H9 (cell line): Measurements from ENCODE around the gene PPP3CB. TPM values are rescaled to one million over a fixed set of nuclear protein-coding genes. Genes with fewer than 3 reads are reported as not detected.

Source experiments
- DNase-seq: peaks from one replicate; pipeline ENCODE4 v3.0.0-alpha.2; 2017
- H2AFZ ChIP-seq: one replicate; pipeline ENCODE4 v1.6.1; 2013; ENCODE audit warnings: mild to moderate bottlenecking, low read length, control low read depth, moderate library complexity
- H2AK5ac ChIP-seq: 2 replicates; pipeline ENCODE4 v1.6.1; 2013; ENCODE audit warnings: low read length, control low read depth, mixed read lengths; ENCODE audit not compliant: insufficient read length
- H2BK120ac ChIP-seq: one replicate; pipeline ENCODE4 v1.6.1; 2013; ENCODE audit warnings: low read depth, mild to moderate bottlenecking, low read length, control low read depth, inconsistent platforms; ENCODE audit not compliant: poor library complexity, severe bottlenecking
- H2BK12ac ChIP-seq: 2 replicates; pipeline ENCODE4 v1.6.1; 2013; ENCODE audit warnings: low read length, control low read depth, mixed read lengths, low read depth; ENCODE audit not compliant: insufficient read length
- H2BK15ac ChIP-seq: 2 replicates; pipeline ENCODE4 v1.6.1; 2013; ENCODE audit warnings: low read depth, low read length, control low read depth
- H2BK20ac ChIP-seq: one replicate; pipeline ENCODE4 v1.6.1; 2013; ENCODE audit warnings: low read depth, mild to moderate bottlenecking, low read length, control low read depth, inconsistent platforms; ENCODE audit not compliant: poor library complexity, severe bottlenecking
- H2BK5ac ChIP-seq: 2 replicates; pipeline ENCODE4 v1.6.1; 2013; ENCODE audit warnings: low read length, control low read depth, mixed read lengths; ENCODE audit not compliant: insufficient read length
- H3K14ac ChIP-seq: 2 replicates; pipeline ENCODE4 v1.6.1; 2013; ENCODE audit warnings: low read length, control low read depth; ENCODE audit not compliant: insufficient read depth
- H3K18ac ChIP-seq: 2 replicates; pipeline ENCODE4 v1.6.1; 2013; ENCODE audit warnings: low read depth, mild to moderate bottlenecking, mixed read lengths, low read length, control low read depth; ENCODE audit not compliant: insufficient read length
- H3K23ac ChIP-seq: 2 replicates; pipeline ENCODE4 v1.6.1; 2013; ENCODE audit warnings: low read length, control low read depth, mixed read lengths, low read depth; ENCODE audit not compliant: insufficient read length
- H3K23me2 ChIP-seq: 2 replicates; pipeline ENCODE4 v1.6.1; 2013; ENCODE audit warnings: low read depth, mild to moderate bottlenecking, mixed read lengths, low read length, control low read depth; ENCODE audit not compliant: insufficient read length, poor library complexity, severe bottlenecking
- H3K27ac ChIP-seq: 2 replicates; pipeline ENCODE4 v1.5.1; 2013; ENCODE audit warnings: low read length, control low read depth, mixed read lengths, low read depth; ENCODE audit not compliant: insufficient read length
- H3K27me3 ChIP-seq: 2 replicates; pipeline ENCODE4 v1.6.1; 2013; ENCODE audit warnings: low read length, control low read depth, inconsistent platforms; ENCODE audit not compliant: insufficient read depth
- H3K4ac ChIP-seq: 2 replicates; pipeline ENCODE4 v1.6.1; 2013; ENCODE audit warnings: low read depth, mild to moderate bottlenecking, control low read depth, inconsistent platforms, low read length, moderate library complexity
- H3K4me1 ChIP-seq: 2 replicates; pipeline ENCODE4 v1.6.1; 2013; ENCODE audit warnings: low read length, control low read depth, inconsistent platforms; ENCODE audit not compliant: insufficient read depth
- H3K4me2 ChIP-seq: 2 replicates; pipeline ENCODE4 v1.6.1; 2013; ENCODE audit warnings: low read length, control low read depth, mixed read lengths; ENCODE audit not compliant: insufficient read length, insufficient read depth
- H3K56ac ChIP-seq: 2 replicates; pipeline ENCODE4 v1.6.1; 2013; ENCODE audit warnings: low read depth, mild to moderate bottlenecking, mixed read lengths, low read length, control low read depth; ENCODE audit not compliant: insufficient read length
- H3K79me1 ChIP-seq: 2 replicates; pipeline ENCODE4 v1.6.1; 2013; ENCODE audit warnings: low read depth, mild to moderate bottlenecking, moderate library complexity, low read length, control low read depth, inconsistent platforms; ENCODE audit not compliant: insufficient read depth, poor library complexity, severe bottlenecking
- H3K79me2 ChIP-seq: 2 replicates; pipeline ENCODE4 v1.6.1; 2013; ENCODE audit warnings: low read length, control low read depth, inconsistent platforms; ENCODE audit not compliant: insufficient read depth
- H3K9ac ChIP-seq: 2 replicates; pipeline ENCODE4 v1.6.1; 2013; ENCODE audit warnings: low read length, control low read depth, mixed read lengths; ENCODE audit not compliant: insufficient read length; ENCODE audit errors: extremely low read depth
- H3K9me3 ChIP-seq: one replicate; pipeline ENCODE4 v1.6.1; 2013; ENCODE audit warnings: low read depth, low read length, inconsistent platforms; ENCODE audit not compliant: control insufficient read depth
- H3T11ph ChIP-seq: one replicate; pipeline ENCODE4 v1.6.1; 2013; ENCODE audit warnings: mild to moderate bottlenecking, low read length, control low read depth, inconsistent platforms
- H4K20me1 ChIP-seq: one replicate; pipeline ENCODE4 v1.6.1; 2013; ENCODE audit not compliant: control insufficient read depth, insufficient read length, insufficient read depth
- H4K5ac ChIP-seq: 2 replicates; pipeline ENCODE4 v1.6.1; 2013; ENCODE audit warnings: low read depth, mild to moderate bottlenecking, mixed read lengths, low read length, control low read depth; ENCODE audit not compliant: insufficient read length
- H4K8ac ChIP-seq: replicated peaks from 2 replicates; pipeline ENCODE4 v1.6.1; 2013; ENCODE audit warnings: low read length, control low read depth, mixed read lengths, low read depth; ENCODE audit not compliant: insufficient read length
- H4K91ac ChIP-seq: 2 replicates; pipeline ENCODE4 v1.6.1; 2013; ENCODE audit warnings: low read depth, mild to moderate bottlenecking, moderate library complexity, mixed read lengths, low read length, control low read depth; ENCODE audit not compliant: insufficient read length
- H3K27ac Mint-ChIP-seq, 3 experiments: 2 replicates in 2 of 3; 3 replicates in 1 of 3; pipeline ENCODE4 v1.8.0; 2020 to 2021; ENCODE audit warnings: mixed read lengths in 3 of 3, mild to moderate bottlenecking in 1 of 3, moderate library complexity in 1 of 3
- H3K27me3 Mint-ChIP-seq: 2 replicates; pipeline ENCODE4 v1.8.0; 2021; ENCODE audit warnings: low read depth, mild to moderate bottlenecking, moderate library complexity, mixed read lengths
- H3K36me3 Mint-ChIP-seq, 3 experiments: 2 replicates in 2 of 3; 3 replicates in 1 of 3; pipeline ENCODE4 v1.8.0; 2020 to 2021; ENCODE audit warnings: low read depth in 3 of 3, mixed read lengths in 3 of 3; ENCODE audit not compliant: insufficient read depth in 1 of 3
- H3K4me1 Mint-ChIP-seq, 2 experiments: 2 replicates each; pipeline ENCODE4 v1.8.0; 2020; ENCODE audit warnings: mixed read lengths in 2 of 2
- H3K4me3 Mint-ChIP-seq, 2 experiments: 2 replicates in 1 of 2; 3 replicates in 1 of 2; pipeline ENCODE4 v1.8.0; 2020 to 2021; ENCODE audit warnings: mild to moderate bottlenecking in 2 of 2, mixed read lengths in 2 of 2, moderate library complexity in 1 of 2
- H3K9me3 Mint-ChIP-seq, 2 experiments: 2 replicates in 1 of 2; 3 replicates in 1 of 2; pipeline ENCODE4 v1.8.0; 2020; ENCODE audit warnings: mild to moderate bottlenecking in 2 of 2, mixed read lengths in 2 of 2, moderate library complexity in 1 of 2
- WGBS: extraction: QIAGEN DNeasy Blood & Tissue Kit; methylation state at CpG from one replicate; pipeline ENCODE4 v1.1.7; 2013; ENCODE audit warnings: missing lambda C conversion rate, low lambda C conversion rate, mixed read lengths; ENCODE audit not compliant: insufficient read length; ENCODE audit errors: extremely low coverage; 5-methylcytosine and 5-hydroxymethylcytosine counted together
- total RNA-seq: library from RNA; stranded (reverse); gene quantifications from 2 replicates; pipeline ENCODE4 v1.2.1, GENCODE V29; 2021
- TF ChIP-seq, protein P1 (sequence below): fragments of 200-600 bp; sonication (generic); conservative IDR thresholded peaks from 3 replicates; pipeline ENCODE4 v1.8.0; 2021; ENCODE audit warnings: antibody characterized with exemption, mild to moderate bottlenecking

PPP3CB gene
- total RNA-seq, 1 experiment from 2014 or later, result 37.3 TPM

DNA sequence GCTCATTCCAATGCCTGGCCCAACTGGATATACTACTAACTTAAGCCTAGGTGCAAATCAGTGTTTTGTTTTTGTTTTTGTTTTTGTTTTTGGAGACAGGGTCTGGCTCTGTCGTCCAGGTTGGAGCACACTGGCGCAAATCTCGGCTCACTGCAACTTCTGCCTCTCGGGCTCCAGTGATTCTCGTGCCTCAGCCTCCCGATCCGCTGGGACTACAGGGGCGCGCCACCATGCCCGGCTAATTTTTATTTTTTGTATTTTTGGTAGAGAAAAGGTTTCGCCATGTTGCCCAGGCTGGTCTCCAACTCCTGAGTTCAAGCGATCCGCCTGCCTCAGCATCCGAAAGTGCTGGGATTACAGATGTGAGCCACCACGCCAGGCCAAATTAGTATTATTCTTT, 1.6 kb downstream of the PPP3CB start:
- Histone ChIP-seq H3K79me2 (peaks cover 10% of the 10 kb centered on the region; the same call in 1 of the 2 replicates), H3K4me1 (no peaks in the 10 kb centered on the region; the same call in 1 of the 2 replicates), H3K79me1 (peaks cover 5% of the 10 kb centered on the region), H3K56ac (no peak overlapping the region), H3T11ph (no peak overlapping the region), H3K9me3 (no peaks in the 10 kb centered on the region), H3K27ac (no peak overlapping the region), H4K5ac (no peak overlapping the region), H4K20me1 (no peaks in the 10 kb centered on the region), H3K23ac (no peak overlapping the region), H2BK15ac (no peak overlapping the region), H3K14ac (no peak overlapping the region), H4K8ac (no peak overlapping the region), H3K27me3 (no peaks in the 10 kb centered on the region), H2BK120ac (no peak overlapping the region), H2BK20ac (no peak overlapping the region), H3K18ac (no peak overlapping the region), H2AK5ac (no peak overlapping the region), H2BK12ac (no peak overlapping the region), H3K9ac (no peak overlapping the region), H3K23me2 (no peaks in the 10 kb centered on the region), H3K4ac (no peak overlapping the region), H2BK5ac (no peak overlapping the region), H2AFZ (no peak overlapping the region), H4K91ac (no peak overlapping the region), H3K4me2 (peak overlapping the region; percentile 9)
- Mint-ChIP-seq H3K9me3 (no peaks in the 10 kb centered on the region; a peak in 1 of 5 replicates), H3K27me3 (no peaks in the 10 kb centered on the region), H3K4me1 (peaks cover 16 to 17% of the 10 kb centered on the region in 2 experiments), H3K36me3 (peaks cover 3 to 13% (median 9%) of the 10 kb centered on the region in 3 experiments; a peak in 6 of 7 replicates), H3K4me3 (peak overlapping the region; percentile 59 to 68; a peak in 4 of 5 replicates), H3K27ac (no peak overlapping the region; a peak in 1 of 7 replicates)
- TF ChIP-seq, protein P1, sequence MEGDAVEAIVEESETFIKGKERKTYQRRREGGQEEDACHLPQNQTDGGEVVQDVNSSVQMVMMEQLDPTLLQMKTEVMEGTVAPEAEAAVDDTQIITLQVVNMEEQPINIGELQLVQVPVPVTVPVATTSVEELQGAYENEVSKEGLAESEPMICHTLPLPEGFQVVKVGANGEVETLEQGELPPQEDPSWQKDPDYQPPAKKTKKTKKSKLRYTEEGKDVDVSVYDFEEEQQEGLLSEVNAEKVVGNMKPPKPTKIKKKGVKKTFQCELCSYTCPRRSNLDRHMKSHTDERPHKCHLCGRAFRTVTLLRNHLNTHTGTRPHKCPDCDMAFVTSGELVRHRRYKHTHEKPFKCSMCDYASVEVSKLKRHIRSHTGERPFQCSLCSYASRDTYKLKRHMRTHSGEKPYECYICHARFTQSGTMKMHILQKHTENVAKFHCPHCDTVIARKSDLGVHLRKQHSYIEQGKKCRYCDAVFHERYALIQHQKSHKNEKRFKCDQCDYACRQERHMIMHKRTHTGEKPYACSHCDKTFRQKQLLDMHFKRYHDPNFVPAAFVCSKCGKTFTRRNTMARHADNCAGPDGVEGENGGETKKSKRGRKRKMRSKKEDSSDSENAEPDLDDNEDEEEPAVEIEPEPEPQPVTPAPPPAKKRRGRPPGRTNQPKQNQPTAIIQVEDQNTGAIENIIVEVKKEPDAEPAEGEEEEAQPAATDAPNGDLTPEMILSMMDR, result no peak
- WGBS, result no CpG with 5 or more reads among the region's 15 CpGs
- DNase-seq, result no peak
